ENCODE results near the gene CLDN12.

The CLDN12 gene

DNA sequence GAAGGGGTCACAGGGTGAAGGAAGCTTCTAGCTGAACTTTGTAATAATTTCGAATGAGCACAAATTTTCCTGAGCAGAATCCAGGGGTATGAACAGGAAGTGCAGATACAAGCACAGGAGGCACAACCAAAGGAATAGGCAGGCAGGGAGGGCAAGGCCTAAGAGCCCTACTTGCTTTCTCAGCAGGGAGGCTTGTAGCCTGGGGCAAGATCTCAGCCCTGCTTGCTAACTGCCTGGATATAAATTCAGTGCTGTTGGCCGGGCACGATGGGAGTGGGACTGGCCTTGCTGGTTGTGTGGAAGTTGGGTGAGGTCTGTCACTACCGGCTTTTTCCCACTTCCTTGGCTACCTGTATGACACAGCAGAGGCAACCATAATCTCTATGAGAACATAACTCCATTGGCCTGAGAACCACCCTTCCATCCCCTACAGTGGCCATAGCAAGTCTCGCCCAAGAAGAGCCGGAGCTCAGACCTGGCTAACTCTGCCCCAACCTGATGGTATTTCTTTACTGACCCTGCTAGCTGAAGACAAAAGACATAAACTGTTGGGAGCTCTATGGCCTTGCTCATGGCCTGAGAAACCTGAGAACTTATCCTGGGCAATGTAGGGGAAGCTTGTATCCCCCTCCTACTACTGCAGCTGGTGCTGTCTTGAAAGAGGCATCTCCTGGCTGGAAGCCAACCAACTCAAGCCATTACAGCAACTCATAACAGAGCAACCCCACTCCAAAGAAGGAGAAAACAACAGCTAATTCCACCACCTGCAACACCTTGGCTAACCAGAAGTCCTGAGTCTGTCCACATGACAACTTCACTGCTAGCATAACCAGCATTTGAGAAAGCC lies 27.6 kb downstream of the CLDN12 start:
- peaks cover 3 to 8% of the 10 kb centered on the region in 2 experiments for H3K4me1 ChIP-seq (ENCODE audit: control insufficient read depth in 1 of 2, insufficient read depth in 2 of 2, low read length in 2 of 2)
- no peak overlapping the region for H3K4me2 ChIP-seq (ENCODE audit: low read length)
- H2AK5ac ChIP-seq (ENCODE audit: low read length): no peak overlapping the region
- no peak overlapping the region for H3K18ac ChIP-seq (ENCODE audit: low read length)
- no peak overlapping the region for H2BK120ac ChIP-seq (ENCODE audit: insufficient read depth, low read length, poor library complexity)
- H4K8ac ChIP-seq (ENCODE audit: low read depth, low read length): no peak overlapping the region
- H3K14ac ChIP-seq (ENCODE audit: low read length): no peak overlapping the region
- no peak overlapping the region for H3K9ac ChIP-seq (ENCODE audit: low read length)
- no peak overlapping the region for H3K4me3 ChIP-seq (ENCODE audit: low read depth, low read length)
- H4K91ac ChIP-seq (ENCODE audit: low read depth, low read length): no peak overlapping the region
- no peak overlapping the region for H2AFZ ChIP-seq (ENCODE audit: insufficient read depth, low read length, poor library complexity)
- H3K23ac ChIP-seq (ENCODE audit: low read length): no peak overlapping the region
- H3K4ac ChIP-seq (ENCODE audit: low read depth, low read length): no peak overlapping the region
- peaks cover 13% of the 10 kb centered on the region for H3K9me3 ChIP-seq (ENCODE audit: insufficient read depth, low read depth, low read length)
- H3K79me2 ChIP-seq (ENCODE audit: control insufficient read depth, insufficient read depth, low read length, poor library complexity): no peaks in the 10 kb centered on the region
- no peak overlapping the region for H3K27ac ChIP-seq (ENCODE audit: low read depth, low read length)
- no peaks in the 10 kb centered on the region for H3K27me3 ChIP-seq (ENCODE audit: insufficient read depth, low read length)
- H3K36me3 ChIP-seq (ENCODE audit: control insufficient read depth in 1 of 2, insufficient read depth in 2 of 2, low read length in 2 of 2): no peaks in the 10 kb centered on the region
- no peak overlapping the region for H2BK5ac ChIP-seq (ENCODE audit: low read depth, low read length, poor library complexity)
- no peak overlapping the region for H4K12ac ChIP-seq (ENCODE audit: low read depth, low read length)
- no peaks in the 10 kb centered on the region for H3K79me1 ChIP-seq (ENCODE audit: low read length)
- H2BK12ac ChIP-seq (ENCODE audit: low read length): no peak overlapping the region
- no peak for DNase-seq
- WGBS (ENCODE audit: extremely low coverage, insufficient coverage, insufficient read length): no CpG with 5 or more reads among the region's 6 CpGs

DNA sequence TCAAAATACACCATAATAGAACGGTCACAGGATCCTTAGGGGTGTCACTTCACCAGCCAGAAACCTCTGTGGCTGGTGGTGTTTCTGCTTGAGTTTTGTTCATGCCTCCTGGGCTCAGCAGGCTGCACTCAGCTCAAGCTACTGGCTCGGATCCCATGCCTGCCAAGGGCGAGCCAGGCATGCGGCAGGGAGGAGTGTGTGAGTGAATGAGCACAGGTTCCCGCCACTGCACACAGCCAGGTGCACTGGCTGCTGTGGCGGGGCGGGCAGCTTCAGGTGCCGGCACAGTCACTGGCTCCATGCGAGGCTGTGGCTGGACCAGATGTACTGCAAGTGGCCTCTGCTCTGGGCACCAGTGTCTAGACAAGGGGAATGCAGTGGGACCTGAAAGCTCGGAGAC lies 29.5 kb downstream of the CLDN12 start:
- Histone ChIP-seq H3K9ac (ENCODE audit: low read length) (no peak overlapping the region), H2BK5ac (ENCODE audit: low read depth, low read length, poor library complexity) (no peak overlapping the region), H2AK5ac (ENCODE audit: low read length) (no peak overlapping the region), H4K91ac (ENCODE audit: low read depth, low read length) (no peak overlapping the region), H3K79me2 (ENCODE audit: control insufficient read depth, insufficient read depth, low read length, poor library complexity) (no peaks in the 10 kb centered on the region), H3K14ac (ENCODE audit: low read length) (no peak overlapping the region), H3K79me1 (ENCODE audit: low read length) (no peaks in the 10 kb centered on the region), H2BK120ac (ENCODE audit: insufficient read depth, low read length, poor library complexity) (no peak overlapping the region), H3K27me3 (ENCODE audit: insufficient read depth, low read length) (no peaks in the 10 kb centered on the region), H3K27ac (ENCODE audit: low read depth, low read length) (no peak overlapping the region), H4K8ac (ENCODE audit: low read depth, low read length) (no peak overlapping the region), H3K4me2 (ENCODE audit: low read length) (no peak overlapping the region), H2AFZ (ENCODE audit: insufficient read depth, low read length, poor library complexity) (no peak overlapping the region), H3K9me3 (ENCODE audit: insufficient read depth, low read depth, low read length) (peaks cover 13% of the 10 kb centered on the region), H3K23ac (ENCODE audit: low read length) (no peak overlapping the region), H3K36me3 (ENCODE audit: control insufficient read depth in 1 of 2, insufficient read depth in 2 of 2, low read length in 2 of 2) (no peaks in the 10 kb centered on the region), H3K4ac (ENCODE audit: low read depth, low read length) (no peak overlapping the region), H2BK12ac (ENCODE audit: low read length) (no peak overlapping the region), H3K4me3 (ENCODE audit: low read depth, low read length) (no peak overlapping the region), H4K12ac (ENCODE audit: low read depth, low read length) (no peak overlapping the region), H3K4me1 (ENCODE audit: control insufficient read depth in 1 of 2, insufficient read depth in 2 of 2, low read length in 2 of 2) (peaks cover 3 to 8% of the 10 kb centered on the region in 2 experiments), H3K18ac (ENCODE audit: low read length) (no peak overlapping the region)
- WGBS (ENCODE audit: extremely low coverage, insufficient coverage, insufficient read length): no CpG with 5 or more reads among the region's 10 CpGs
- DNase-seq: no peak

DNA sequence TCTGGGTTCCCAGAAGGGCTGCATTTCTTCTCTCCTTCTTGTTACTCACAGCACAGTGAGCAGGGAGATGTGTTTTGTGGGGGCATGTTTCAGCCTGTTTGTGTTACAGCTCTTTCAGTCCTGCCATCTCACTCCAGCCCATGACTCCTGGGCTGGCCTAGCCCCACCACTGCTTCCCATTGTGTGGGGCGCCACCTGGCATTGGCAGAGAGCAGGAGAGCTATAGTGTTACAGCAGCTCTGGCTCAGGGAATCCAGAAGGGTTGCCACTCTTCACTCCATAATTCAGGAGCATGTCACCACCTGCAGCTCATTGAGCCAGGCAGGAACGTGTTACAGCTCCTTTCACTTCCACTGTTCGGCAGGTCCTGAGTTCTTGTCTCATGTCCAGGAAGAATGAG lies 30.0 kb downstream of the CLDN12 start:
- Histone ChIP-seq H3K4me1 (ENCODE audit: control insufficient read depth in 1 of 2, insufficient read depth in 2 of 2, low read length in 2 of 2) (peaks cover 3 to 8% of the 10 kb centered on the region in 2 experiments), H3K4me3 (ENCODE audit: low read depth, low read length) (no peak overlapping the region), H2BK5ac (ENCODE audit: low read depth, low read length, poor library complexity) (no peak overlapping the region), H3K14ac (ENCODE audit: low read length) (no peak overlapping the region), H3K4me2 (ENCODE audit: low read length) (no peak overlapping the region), H2AFZ (ENCODE audit: insufficient read depth, low read length, poor library complexity) (no peak overlapping the region), H3K23ac (ENCODE audit: low read length) (no peak overlapping the region), H3K9me3 (ENCODE audit: insufficient read depth, low read depth, low read length) (peaks cover 13% of the 10 kb centered on the region), H3K18ac (ENCODE audit: low read length) (no peak overlapping the region), H2BK12ac (ENCODE audit: low read length) (no peak overlapping the region), H2BK120ac (ENCODE audit: insufficient read depth, low read length, poor library complexity) (no peak overlapping the region), H3K27ac (ENCODE audit: low read depth, low read length) (no peak overlapping the region), H4K91ac (ENCODE audit: low read depth, low read length) (no peak overlapping the region), H3K9ac (ENCODE audit: low read length) (no peak overlapping the region), H3K4ac (ENCODE audit: low read depth, low read length) (no peak overlapping the region), H3K36me3 (ENCODE audit: control insufficient read depth in 1 of 2, insufficient read depth in 2 of 2, low read length in 2 of 2) (no peaks in the 10 kb centered on the region), H3K79me1 (ENCODE audit: low read length) (no peaks in the 10 kb centered on the region), H3K79me2 (ENCODE audit: control insufficient read depth, insufficient read depth, low read length, poor library complexity) (no peaks in the 10 kb centered on the region), H4K12ac (ENCODE audit: low read depth, low read length) (no peak overlapping the region), H2AK5ac (ENCODE audit: low read length) (no peak overlapping the region), H4K8ac (ENCODE audit: low read depth, low read length) (no peak overlapping the region), H3K27me3 (ENCODE audit: insufficient read depth, low read length) (no peaks in the 10 kb centered on the region)
- WGBS (ENCODE audit: extremely low coverage, insufficient coverage, insufficient read length): no CpG with 5 or more reads among the region's 3 CpGs
- no peak for DNase-seq

DNA sequence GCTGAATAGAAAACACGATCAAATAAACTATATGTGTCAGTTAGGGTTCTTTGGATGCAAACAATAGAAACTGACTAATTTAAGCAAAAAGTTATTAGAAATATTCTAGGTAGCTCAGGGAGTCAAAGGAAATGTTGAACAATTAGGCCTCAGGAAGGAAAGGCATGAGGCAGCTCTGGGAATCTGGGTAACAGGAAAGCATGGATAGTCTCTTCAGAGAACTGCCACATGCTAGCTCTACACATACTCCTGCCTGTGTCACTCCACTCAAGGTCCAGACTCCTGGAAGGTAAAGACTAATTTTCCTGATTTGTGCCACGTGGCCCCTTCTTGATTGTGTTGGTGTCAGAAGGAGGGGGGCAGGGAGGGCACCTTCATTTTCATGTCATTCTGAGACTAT lies 42.4 kb downstream of the CLDN12 start:
- Histone ChIP-seq H3K9ac (ENCODE audit: low read length) (no peak overlapping the region), H3K4me1 (ENCODE audit: control insufficient read depth in 1 of 2, insufficient read depth in 2 of 2, low read length in 2 of 2) (no peaks in the 10 kb centered on the region), H4K8ac (ENCODE audit: low read depth, low read length) (no peak overlapping the region), H3K9me3 (ENCODE audit: insufficient read depth, low read depth, low read length) (no peaks in the 10 kb centered on the region), H2AFZ (ENCODE audit: insufficient read depth, low read length, poor library complexity) (no peak overlapping the region), H3K18ac (ENCODE audit: low read length) (no peak overlapping the region), H2BK120ac (ENCODE audit: insufficient read depth, low read length, poor library complexity) (no peak overlapping the region), H2BK12ac (ENCODE audit: low read length) (no peak overlapping the region), H3K4me3 (ENCODE audit: low read depth, low read length) (no peak overlapping the region), H3K79me2 (ENCODE audit: control insufficient read depth, insufficient read depth, low read length, poor library complexity) (no peaks in the 10 kb centered on the region), H3K27ac (ENCODE audit: low read depth, low read length) (no peak overlapping the region), H4K91ac (ENCODE audit: low read depth, low read length) (no peak overlapping the region), H3K36me3 (ENCODE audit: control insufficient read depth in 1 of 2, insufficient read depth in 2 of 2, low read length in 2 of 2) (no peaks in the 10 kb centered on the region), H2BK5ac (ENCODE audit: low read depth, low read length, poor library complexity) (no peak overlapping the region), H2AK5ac (ENCODE audit: low read length) (no peak overlapping the region), H3K14ac (ENCODE audit: low read length) (no peak overlapping the region), H3K4me2 (ENCODE audit: low read length) (no peak overlapping the region), H3K79me1 (ENCODE audit: low read length) (no peaks in the 10 kb centered on the region), H3K4ac (ENCODE audit: low read depth, low read length) (no peak overlapping the region), H3K27me3 (ENCODE audit: insufficient read depth, low read length) (no peaks in the 10 kb centered on the region), H3K23ac (ENCODE audit: low read length) (no peak overlapping the region), H4K12ac (ENCODE audit: low read depth, low read length) (no peak overlapping the region)
- no CpG with 5 or more reads among the region's 2 CpGs for WGBS (ENCODE audit: extremely low coverage, insufficient coverage, insufficient read length)
- no peak for DNase-seq

Data from trophoblast cell (in vitro differentiated cells and primary cell).